GM12878 (cell line): ENCODE results near the gene TMEM272. TPM values are rescaled to one million over a fixed set of nuclear protein-coding genes. Genes with fewer than 3 reads are reported as not detected.

Source experiments
- ATAC-seq: fragments of 200-7000 bp; cut with Tn5 transposase; 3 replicates; pipeline ENCODE4 v1.9.1; 2020; ENCODE audit warnings: mild to moderate bottlenecking, moderate library complexity
- BruUV-seq: library from RNA; stranded (reverse); fragments of 400-500 nt; replicated peaks from 2 replicates; lab custom pipeline; 2021; lab: Mats Ljungman, UMichigan
- CTCF ChIA-PET: fragments of 300-600 bp; sonication (Branson Sonifier 250); formaldehyde crosslinking; extraction: SDS; loops from one replicate; lab custom pipeline; 2021; ENCODE audit warnings: inconsistent platforms; lab: Yijun Ruan, JAX
- POLR2A ChIA-PET: fragments of 350-600 bp; formaldehyde crosslinking; extraction: SDS; loops from one replicate; lab custom pipeline; 2021; ENCODE audit warnings: inconsistent platforms; lab: Charles Lee
- RAD21 ChIA-PET: fragments of 300-600 bp; sonication (Branson Sonifier 250); formaldehyde crosslinking; loops from one replicate; lab custom pipeline; 2023; ENCODE audit warnings: antibody characterized with exemption; ENCODE audit not compliant: unreplicated experiment; lab: Charles Lee
- SMC1A ChIA-PET: fragments of 300-600 bp; sonication (Branson Sonifier 250); formaldehyde crosslinking; loops from one replicate; lab custom pipeline; 2023; ENCODE audit not compliant: unreplicated experiment, uncharacterized antibody; lab: Charles Lee
- DNase-seq: peaks from one replicate; pipeline ENCODE4 v3.0.0-alpha.2; 2011; ENCODE audit warnings: low read depth, low spot score
- FAIRE-seq: peaks from 3 replicates; lab custom pipeline; 2011; peaks lifted over from hg19 to GRCh38; lab: Jason Lieb, UNC
- H2AFZ ChIP-seq: 2 replicates; pipeline ENCODE4 v1.6.0; 2011; ENCODE audit warnings: low read depth, low read length, control low read depth; ENCODE audit not compliant: control insufficient read depth
- H3K27ac ChIP-seq: 2 replicates; pipeline ENCODE4 v1.5.1; 2011; ENCODE audit warnings: control low read depth; ENCODE audit not compliant: control insufficient read depth, insufficient read depth
- H3K27me3 ChIP-seq, 2 experiments: replicated peaks in 1 of 2; 2 replicates each; pipeline versions ENCODE4 v1.6.0 to v1.6.1; 2011; ENCODE audit warnings: low read length in 1 of 2; ENCODE audit not compliant: control insufficient read depth in 2 of 2, insufficient read depth in 2 of 2
- H3K36me3 ChIP-seq, 2 experiments: 2 replicates each; pipeline ENCODE4 v1.5.1; 2011; ENCODE audit warnings: low read length in 1 of 2; ENCODE audit not compliant: control insufficient read depth in 2 of 2, insufficient read depth in 2 of 2
- H3K4me1 ChIP-seq: 2 replicates; pipeline ENCODE4 v1.6.1; 2011; ENCODE audit warnings: mild to moderate bottlenecking, low read length, moderate library complexity, mixed read lengths; ENCODE audit not compliant: control insufficient read depth, insufficient read depth
- H3K4me2 ChIP-seq: 2 replicates; pipeline ENCODE4 v1.6.0; 2011; ENCODE audit warnings: control low read depth; ENCODE audit not compliant: control insufficient read depth, insufficient read depth
- H3K4me3 ChIP-seq: fragments of 200-600 bp; sonication (generic); 2 replicates; pipeline ENCODE4 v1.5.1; 2016
- H3K79me2 ChIP-seq: 2 replicates; pipeline ENCODE4 v1.6.0; 2011; ENCODE audit warnings: low read length; ENCODE audit not compliant: control insufficient read depth, insufficient read depth
- H3K9ac ChIP-seq: 2 replicates; pipeline ENCODE4 v1.8.0; 2011; ENCODE audit warnings: low read length, control low read depth, mixed read lengths; ENCODE audit not compliant: control insufficient read depth, insufficient read depth
- H3K9me3 ChIP-seq: replicated peaks from 3 replicates; pipeline ENCODE4 v1.5.1; 2011; ENCODE audit warnings: mild to moderate bottlenecking, low read length; ENCODE audit not compliant: control insufficient read depth, insufficient read depth
- H4K20me1 ChIP-seq: 2 replicates; pipeline ENCODE4 v1.6.0; 2011; ENCODE audit not compliant: control insufficient read depth, insufficient read depth
- CEBPB ChIP-seq, 2 experiments: fragments of 150-350 bp in 1 of 2; IDR thresholded peaks; 2 replicates each; pipeline ENCODE4 v1.6.1; 2012 to 2014; ENCODE audit warnings: low read depth in 2 of 2, low read length in 2 of 2, borderline replicate concordance in 1 of 2, inconsistent platforms in 1 of 2
- CUX1 ChIP-seq: IDR thresholded peaks from 2 replicates; pipeline ENCODE4 v1.6.1; 2012; ENCODE audit warnings: improper control_type of control experiment, low read depth, low read length; ENCODE audit not compliant: insufficient replicate concordance
- FOXK2 ChIP-seq: fragments of 450-650 bp; IDR thresholded peaks from 2 replicates; pipeline ENCODE4 v1.6.1; 2017; ENCODE audit warnings: mild to moderate bottlenecking, moderate library complexity
- GATAD2B ChIP-seq: fragments of 450-650 bp; conservative IDR thresholded peaks from 2 replicates; pipeline ENCODE4 v1.6.1; 2017; ENCODE audit warnings: low read depth, mild to moderate bottlenecking, moderate library complexity
- IRF4 ChIP-seq: IDR thresholded peaks from 2 replicates; pipeline ENCODE4 v1.6.1; 2011; ENCODE audit warnings: low read depth, low read length
- NR2C1 ChIP-seq: fragments of 450-650 bp; IDR thresholded peaks from 2 replicates; pipeline ENCODE4 v1.6.1; 2017; ENCODE audit warnings: antibody characterized with exemption, mild to moderate bottlenecking, moderate library complexity
- POLR2AphosphoS2 ChIP-seq: IDR thresholded peaks from 2 replicates; pipeline ENCODE4 v1.6.1; 2011; ENCODE audit warnings: low read depth, mild to moderate bottlenecking, low read length, improper control_type of control experiment, moderate library complexity
- SIX5 ChIP-seq: IDR thresholded peaks from 2 replicates; pipeline ENCODE4 v1.6.1; 2011; ENCODE audit warnings: mild to moderate bottlenecking, low read depth, low read length, moderate library complexity; ENCODE audit not compliant: severe bottlenecking
- SPI1 ChIP-seq: IDR thresholded peaks from 2 replicates; pipeline ENCODE4 v1.6.1; 2011; ENCODE audit warnings: low read depth, mild to moderate bottlenecking, low read length, moderate library complexity, borderline replicate concordance; ENCODE audit not compliant: insufficient read depth
- ZNF217 ChIP-seq: fragments of 450-650 bp; IDR thresholded peaks from 2 replicates; pipeline ENCODE4 v1.6.1; 2017; ENCODE audit warnings: antibody characterized with exemption, mild to moderate bottlenecking
- ZNF687 ChIP-seq: fragments of 450-650 bp; IDR thresholded peaks from 2 replicates; pipeline ENCODE4 v1.6.1; 2017; ENCODE audit warnings: mild to moderate bottlenecking, moderate library complexity
- WGBS: methylation state at CpG from one replicate; pipeline ENCODE4 v1.1.6; 2016; ENCODE audit warnings: low lambda C conversion rate; ENCODE audit not compliant: insufficient replicate concordance, insufficient coverage; ENCODE audit errors: missing lambda C conversion rate; 5-methylcytosine and 5-hydroxymethylcytosine counted together
- in situ Hi-C: fragments of 300-500 bp; cut with MboI; formaldehyde crosslinking; loops from 9 replicates; pipeline ENCODE4 v1.14.3; 2018; ENCODE audit warnings: mixed read lengths
- intact Hi-C: fragments of 100-400 bp; cut with micrococcal nuclease; formaldehyde crosslinking; loops from one replicate; pipeline ENCODE4 v1.14.2; 2022; ENCODE audit not compliant: unreplicated experiment
- polyA plus RNA-seq, 11 experiments: library from polyadenylated mRNA; depleted of rRNA in 4 of 11; unstranded in 6 of 11; stranded (reverse) in 5 of 11; fragments of >200 nt; fragmentation: Nextera tagmentation in 4 of 11; fragmentation: Illumina TruSeq in 1 of 11; extraction: Ambion mirVana in 4 of 11; extraction: Trizol in 1 of 11; gene quantifications; 1 replicate in 1 of 11; 2 replicates in 10 of 11; pipeline versions ENCODE4 v1.2.1 to v1.2.3, GENCODE V29; 2011 to 2016; ENCODE audit warnings: inconsistent platforms in 2 of 11, missing spikeins in 2 of 11, low read depth in 1 of 11
- total RNA-seq, 4 experiments: library from RNA; depleted of rRNA in 3 of 4; stranded (reverse); fragments of >200 nt in 3 of 4; fragmentation: Illumina TruSeq in 1 of 4; extraction: Trizol in 1 of 4; gene quantifications; 2 replicates each; pipeline versions ENCODE4 v1.2.1 to v1.2.3, GENCODE V29; 2013 to 2021

The TMEM272 gene
- total and polyA plus RNA-seq, 10 of the 15 experiments (the other 5 are each of a cell fraction or from before 2014, with no cell fraction given) = 0.01 to 0.04 TPM; not detected in 8

GRCh38 chr13:51803422-51804294 lies 41.3 kb downstream of the TMEM272 start, which contains the start of gene DHRS12:
Gene DHRS12, minus strand, starts transcription at chr13:51804163. Its CDS starts 4,504 bp downstream, at chr13:51799659.
- H3K9ac ChIP-seq = peak within 1 kb of the TSS; percentile 90
- peaks cover 17% of the 10 kb centered on the region for H3K4me1 ChIP-seq
- H3K27me3 ChIP-seq = no peaks in the 10 kb centered on the region
- no peaks in the 10 kb centered on the region for H4K20me1 ChIP-seq
- ATAC-seq (peak; percentile 86), DNase-seq (peak; percentile 58), FAIRE-seq (peak; percentile 76)
- peak within 1 kb of the TSS; percentile 91 for H3K27ac ChIP-seq
- intact Hi-C loops = loop anchor here (2.0 kb wide), 1 partner anchor 219 kb away; the partner anchor contains the start of gene WDFY2
- no peaks in the 10 kb centered on the region for H3K9me3 ChIP-seq
- no peaks in the 10 kb centered on the region for H3K36me3 ChIP-seq
- H3K4me2 ChIP-seq = peak within 1 kb of the TSS; percentile 95
- under 1% methylated on average over 51 of the region's 91 CpGs for WGBS
- H2AFZ ChIP-seq = peak within 1 kb of the TSS; percentile 89
- CTCF ChIA-PET = interaction anchor here (1.4 to 3.4 kb wide), 6 partner anchors 8 to 679 kb away, joined by 3 to 14 read pairs (median 6); no protein-coding TSS in a partner anchor
- SMC1A ChIA-PET = interaction anchor here (1.3 to 4.5 kb wide), 5 partner anchors 10 to 214 kb away, joined by 4 to 26 read pairs (median 5); no protein-coding TSS in a partner anchor
- in situ Hi-C loops = no loop called here
- peak within 1 kb of the TSS; percentile 82 for H3K4me3 ChIP-seq
- no TSS peak for BruUV-seq
- RAD21 ChIA-PET = interaction anchor here (1.1 to 10.2 kb wide), 5 partner anchors 9 to 369 kb away, joined by 3 to 59 read pairs (median 5); partner anchors contain the start of gene INTS6
- POLR2A ChIA-PET = interaction anchor here (0.5 to 1.1 kb wide), 3 partner anchors 12 to 353 kb away, joined by 3 to 4 read pairs (median 3); no protein-coding TSS in a partner anchor
- no peaks in the 10 kb centered on the region; the same call in 1 of the 2 replicates for H3K79me2 ChIP-seq
- TF ChIP-seq ZNF687 = peak; percentile 79
- peak; percentile 92 for TF ChIP-seq GATAD2B
- no peak for TF ChIP-seq IRF4
- peak; percentile 78; the same call in 1 of the 2 replicates for TF ChIP-seq ZNF217
- peak; percentile 26; the same call in 1 of the 2 replicates for TF ChIP-seq NR2C1
- TF ChIP-seq SPI1 = no peak
- 0 out of 2 replicates have a peak, but pooled peaks have one; percentile 82 for TF ChIP-seq POLR2AphosphoS2
- TF ChIP-seq FOXK2 = no peak
- TF ChIP-seq CEBPB (IDR thresholded peaks at IDR 0.05; ENCODE audit: borderline replicate concordance in 1 of 2, low read depth in 2 of 2, low read length in 2 of 2) = no peak
- TF ChIP-seq SIX5 = no peak
- TF ChIP-seq CUX1 = peak; percentile 67
